Activated naive CD4-positive, alpha-beta T cell treated with anti-CD3 and anti-CD28 coated beads, Interleukin-2, amount 50 U/mL, for 16 hours (primary cell): ENCODE results near the gene STMN3.
"Not testable (repeated sequence)": the region's sequence is repeated elsewhere in the genome, so short reads cannot be mapped to it uniquely, and the experiment has no call there.

Experiments used
- DNase-seq: peaks from one replicate; pipeline ENCODE4 v3.0.0-alpha.2; 2020

The STMN3 gene

GRCh38 chr20:63653974-63654668, 897 bp upstream of the STMN3 start:
- no peak for DNase-seq

GRCh38 chr20:63652192-63652980, 838 bp downstream of the STMN3 start:
- peak; percentile 46 for DNase-seq

- no peak for DNase-seq
These were observed 1.4 kb downstream of the STMN3 start for GRCh38 chr20:63651942-63652191.

- DNase-seq, result not testable (repeated sequence)
These were observed 2.7 kb downstream of the STMN3 start for GRCh38 chr20:63650486-63650885.

GRCh38 chr20:63648895-63649589, 4.2 kb downstream of the STMN3 start:
- DNase-seq, result no peak

- DNase-seq, result no peak
These were observed 5.0 kb downstream of the STMN3 start for GRCh38 chr20:63648190-63648589.

GRCh38 chr20:63645218-63645617, 8.0 kb downstream of the STMN3 start:
- DNase-seq, result no peak

- no peak for DNase-seq
These were observed 9.3 kb downstream of the STMN3 start for GRCh38 chr20:63643946-63644345.

GRCh38 chr20:63643499-63643898, 9.7 kb downstream of the STMN3 start:
- DNase-seq, result no peak

- DNase-seq, result no peak
These were observed 10.5 kb downstream of the STMN3 start for GRCh38 chr20:63642527-63643247.

GRCh38 chr20:63641792-63642523, 11.3 kb downstream of the STMN3 start:
- DNase-seq, result peak; percentile 99

- peak; percentile 65 for DNase-seq
These were observed 12.0 kb downstream of the STMN3 start for GRCh38 chr20:63641146-63641791.

GRCh38 chr20:63640686-63641085, 12.5 kb downstream of the STMN3 start:
- DNase-seq, result not testable (repeated sequence)

GRCh38 chr20:63640086-63640485, 13.1 kb downstream of the STMN3 start:
- no peak for DNase-seq

GRCh38 chr20:63639093-63639975, 13.9 kb downstream of the STMN3 start:
- DNase-seq, result peak; percentile 70

GRCh38 chr20:63636752-63637628, 16.2 kb downstream of the STMN3 start:
- DNase-seq, result no peak

- DNase-seq, result peak; percentile 63
These were observed 17.6 kb downstream of the STMN3 start for GRCh38 chr20:63635431-63636141.

- no peak for DNase-seq
These were observed 19.5 kb downstream of the STMN3 start for GRCh38 chr20:63633732-63634131.

GRCh38 chr20:63631426-63631825, 21.8 kb downstream of the STMN3 start:
- DNase-seq, result not testable (repeated sequence)
